ENCODE data around the gene HLTF.

- no peak for TF ChIP-seq CTCF (IDR thresholded peaks at IDR 0.05; ENCODE audit: low read length)
- TF ChIP-seq EZH2 (optimal IDR thresholded peaks at IDR 0.05; ENCODE audit: low read depth, low read length) = no peak
These were observed 88.7 kb downstream of the HLTF start for GRCh38 chr3:148997623-148998022.
